Heart right ventricle (tissue), 16 donors: ENCODE data around the gene TXNDC2. TPM values are rescaled to one million over a fixed set of nuclear protein-coding genes. Genes with fewer than 3 reads are reported as not detected.

Experiments
- ATAC-seq, 8 donors: fragments of 200-7000 bp; cut with Tn5 transposase; one replicate each; pipeline ENCODE4 v1.9.1; 2020; ENCODE audit warnings: mild to moderate bottlenecking in 8 of 8, moderate library complexity in 8 of 8, moderate number of reproducible peaks in 1 of 8
- DNase-seq, 2 donors: peaks; one replicate each; pipeline ENCODE4 v3.0.0-alpha.2; 2020
- H3K27ac ChIP-seq, 10 donors: fragments of 200-600 bp; sonication (generic) in 2 of 10; one replicate each; pipeline versions ENCODE4 v1.5.0 to v1.8.0; 2020 to 2022; ENCODE audit warnings: mild to moderate bottlenecking in 3 of 10
- H3K27me3 ChIP-seq, 7 donors: fragments of 200-600 bp; one replicate each; pipeline ENCODE4 v1.8.0; 2021 to 2022; ENCODE audit warnings: mild to moderate bottlenecking in 2 of 7
- H3K36me3 ChIP-seq, 9 donors: fragments of 200-600 bp; sonication (generic) in 1 of 9; one replicate each; pipeline versions ENCODE4 v1.5.0 to v1.8.0; 2020 to 2022; ENCODE audit warnings: mild to moderate bottlenecking in 2 of 9
- H3K4me1 ChIP-seq, 9 donors: fragments of 200-600 bp; sonication (generic) in 1 of 9; one replicate each; pipeline versions ENCODE4 v1.5.0 to v1.8.0; 2020 to 2022; ENCODE audit warnings: mild to moderate bottlenecking in 4 of 9
- H3K4me3 ChIP-seq, 10 donors: fragments of 200-600 bp; sonication (generic) in 2 of 10; one replicate each; pipeline versions ENCODE4 v1.5.0 to v1.8.0; 2020 to 2022; ENCODE audit warnings: mild to moderate bottlenecking in 7 of 10, moderate library complexity in 2 of 10
- H3K9me3 ChIP-seq, 11 donors: fragments of 200-600 bp in 10 of 11; sonication (generic) in 2 of 11; one replicate each; pipeline versions ENCODE4 v1.5.0 to v1.8.0; 2013 to 2022; ENCODE audit warnings: mild to moderate bottlenecking in 2 of 11, control low read depth in 1 of 11, moderate library complexity in 1 of 11
- CTCF ChIP-seq, 9 donors: fragments of 200-600 bp; sonication (generic) in 2 of 9; IDR thresholded peaks; one replicate each; pipeline versions ENCODE4 v1.5.0 to v1.8.0; 2021 to 2022; ENCODE audit warnings: antibody characterized with exemption in 9 of 9, mild to moderate bottlenecking in 5 of 9, moderate library complexity in 1 of 9
- WGBS, 2 donors: extraction: QIAGEN DNeasy Blood & Tissue Kit; methylation state at CpG; one replicate each; pipeline ENCODE4 v1.1.7; 2013; ENCODE audit warnings: inconsistent platforms in 1 of 2; 5-methylcytosine and 5-hydroxymethylcytosine counted together
- intact Hi-C, 10 donors: fragments of 100-400 bp; cut with DNase I; formaldehyde crosslinking; loops; one replicate each; pipeline versions ENCODE4 v1.11.1 to v1.14.2; 2022
- polyA plus RNA-seq, 2 donors: library from polyadenylated mRNA; stranded (reverse); fragments of 200-250 nt; gene quantifications; one replicate each; pipeline ENCODE4 v1.2.3, GENCODE V29; 2013
- total RNA-seq, 10 donors: library from RNA; stranded (reverse); fragmentation: NEBNext Ultra II Directional in 3 of 10; extraction: Animal tissue kit (Norgen Biotek cat#: 25700) in 3 of 10; gene quantifications; one replicate each; pipeline versions ENCODE4 v1.2.1 to v1.2.4, GENCODE V29; 2021 to 2023
- donor health status: Arrhythmogenic right ventricular cardiomyopathy.
- donor health status: ischemic (EF 13 %, LVEDD 7.1; RV severe dilation, severe dysfunction).
- donor health status: healthy with polysubstance abuse.
- donor health status: DM: no; HTN: yes; CAD: no.
- donor health status: DM: no; HTN: no; CAD: no.
- donor health status: ischemic (EF 25% LVEDD 6.9; RV normal size, moderate dysfunction).
- donor health status: ischemic (EF 25% LVEDD 5.7; RV mildly dilated, moderate dysfunction).
- donor health status: healthy.
- donor health status: DM: yes; HTN: yes; CAD: no.
- donor health status: Ischemic cardiomyopathy.
- donor health status: ischemic (EF 35%, LVEDD 5.7; RV mildly dilated, moderate dysfunction).
- donor health status: nonischemic (EF 11% LVEDD 7.7; RV severe dilation, severe dysfunction).
- donor health status: DM: yes; HTN: yes; CAD: no.
- donor health status: PGD.
- donor health status: ischemic (EF 29% LVEDD 5.4; RV normal size, mild dysfunction).
- donor health status: nonischemic (EF 23%, LVEDD 6.1; RV moderate dilation, normal function).

The TXNDC2 gene
- total and polyA plus RNA-seq, 12 donors, result 0.04 to 0.22 TPM; not detected in 10

- ATAC-seq (no peak), DNase-seq (no peak)
- Histone ChIP-seq H3K27ac (no peak overlapping the region), H3K36me3 (peaks cover 0 to 11% (median 0%) of the 10 kb centered on the region in 9 donors), H3K4me3 (no peak overlapping the region), H3K9me3 (peaks cover 0 to 18% (median 9%) of the 10 kb centered on the region in 11 donors), H3K4me1 (peaks cover 0 to 23% (median 0%) of the 10 kb centered on the region in 9 donors), H3K27me3 (no peaks in the 10 kb centered on the region)
- no peak for TF ChIP-seq CTCF (IDR thresholded peaks at IDR 0.05)
- WGBS, 2 donors, result 79 to 86% methylated on average over 3 of the region's 3 CpGs
- intact Hi-C loops, result no loop called here
Observed at GRCh38 chr18:9866627-9867026, 19.1 kb upstream of the TXNDC2 start.

- intact Hi-C loops, result no loop called here
- 85 to 93% methylated on average over 4 of the region's 4 CpGs for WGBS, 2 donors
- Histone ChIP-seq H3K27me3 (no peaks in the 10 kb centered on the region), H3K4me3 (no peak overlapping the region), H3K4me1 (peaks cover 0 to 23% (median 0%) of the 10 kb centered on the region in 9 donors), H3K36me3 (peaks cover 0 to 9% (median 0%) of the 10 kb centered on the region in 9 donors), H3K27ac (no peak overlapping the region), H3K9me3 (peaks cover 0 to 18% (median 9%) of the 10 kb centered on the region in 11 donors)
- DNase-seq (no peak), ATAC-seq (no peak)
- TF ChIP-seq CTCF (IDR thresholded peaks at IDR 0.05), result no peak
Observed at GRCh38 chr18:9867071-9867594, 18.6 kb upstream of the TXNDC2 start.

- no peak for TF ChIP-seq CTCF (IDR thresholded peaks at IDR 0.05)
- no peak for ATAC-seq
- Histone ChIP-seq H3K9me3 (peaks cover 0 to 18% (median 9%) of the 10 kb centered on the region in 11 donors), H3K4me1 (peaks cover 0 to 23% (median 0%) of the 10 kb centered on the region in 9 donors), H3K36me3 (no peaks in the 10 kb centered on the region), H3K27me3 (no peaks in the 10 kb centered on the region), H3K27ac (peak overlapping the region in 1 of 10 donors; percentile 59), H3K4me3 (no peak overlapping the region)
- intact Hi-C loops, result no loop called here
- DNase-seq, result no peak
- WGBS, 2 donors, result 61 to 70% methylated on average over 6 of the region's 6 CpGs
Observed at GRCh38 chr18:9868857-9869714, 16.7 kb upstream of the TXNDC2 start.

- H3K9me3 ChIP-seq, result peaks cover 0 to 18% (median 9%) of the 10 kb centered on the region in 11 donors
- no peak for TF ChIP-seq CTCF (IDR thresholded peaks at IDR 0.05)
- intact Hi-C loops, result no loop called here
- ATAC-seq (peak in 3 of 8 donors; percentile 29 to 73 (median 42)), DNase-seq (no peak)
- H3K27ac ChIP-seq, result peak overlapping the region in 1 of 10 donors; percentile 59
- 69 to 75% methylated on average over 9 of the region's 9 CpGs for WGBS, 2 donors
- no peak overlapping the region for H3K4me3 ChIP-seq
- H3K36me3 ChIP-seq, result no peaks in the 10 kb centered on the region
- peaks cover 0 to 23% (median 0%) of the 10 kb centered on the region in 9 donors for H3K4me1 ChIP-seq
- H3K27me3 ChIP-seq, result no peaks in the 10 kb centered on the region
Observed at GRCh38 chr18:9869715-9870430, 15.9 kb upstream of the TXNDC2 start.
